CD8-positive, alpha-beta memory T cell (primary cell): ENCODE data around the gene LEP. TPM values are rescaled to one million over a fixed set of nuclear protein-coding genes. Genes with fewer than 3 reads are reported as not detected.
"Not testable (repeated sequence)": the region's sequence is repeated elsewhere in the genome, so short reads cannot be mapped to it uniquely, and the experiment has no call there.

ENCODE experiments used
- CTCF ChIA-PET: fragments of 350-600 bp; sonication (Branson Sonifier 250); formaldehyde crosslinking; loops from one replicate; lab custom pipeline; 2021; ENCODE audit warnings: antibody characterized with exemption; lab: Charles Lee
- POLR2A ChIA-PET: fragments of 350-600 bp; sonication (Branson Sonifier 250); formaldehyde crosslinking; loops from one replicate; lab custom pipeline; 2021; ENCODE audit warnings: antibody characterized with exemption; lab: Charles Lee
- DNase-seq, 5 donors: peaks; one replicate each; pipeline versions ENCODE4 v3.0.0 to v3.0.0-alpha.2; 2020 to 2022; ENCODE audit warnings: mixed read lengths in 1 of 5
- H3K27ac ChIP-seq: one replicate; pipeline ENCODE4 v1.7.0; 2013; ENCODE audit warnings: low read depth, mild to moderate bottlenecking, low read length, moderate library complexity
- H3K27me3 ChIP-seq: 2 replicates; pipeline ENCODE4 v1.7.0; 2013; ENCODE audit warnings: low read length, mild to moderate bottlenecking; ENCODE audit not compliant: insufficient read depth, poor library complexity, severe bottlenecking
- H3K36me3 ChIP-seq: 2 replicates; pipeline ENCODE4 v1.7.0; 2013; ENCODE audit warnings: mild to moderate bottlenecking, low read length, moderate library complexity; ENCODE audit not compliant: insufficient read depth
- H3K4me1 ChIP-seq: 2 replicates; pipeline ENCODE4 v1.7.0; 2013; ENCODE audit warnings: mild to moderate bottlenecking, low read length, moderate library complexity; ENCODE audit not compliant: insufficient read depth
- H3K4me3 ChIP-seq: 2 replicates; pipeline ENCODE4 v1.7.0; 2013; ENCODE audit warnings: mild to moderate bottlenecking, low read length
- H3K9me3 ChIP-seq: 2 replicates; pipeline ENCODE4 v1.7.0; 2013; ENCODE audit warnings: mild to moderate bottlenecking, low read length
- H3K27ac Mint-ChIP-seq, 8 donors: one replicate each; pipeline ENCODE4 v1.8.0; 2020 to 2021; ENCODE audit warnings: mixed read lengths in 8 of 8, mild to moderate bottlenecking in 6 of 8, inconsistent platforms in 3 of 8, moderate library complexity in 3 of 8
- H3K27me3 Mint-ChIP-seq, 2 donors: one replicate each; pipeline ENCODE4 v1.8.0; 2020 to 2021; ENCODE audit warnings: mixed read lengths in 2 of 2, mild to moderate bottlenecking in 1 of 2, moderate library complexity in 1 of 2
- H3K36me3 Mint-ChIP-seq, 3 donors: one replicate each; pipeline ENCODE4 v1.8.0; 2020 to 2021; ENCODE audit warnings: mixed read lengths in 3 of 3, inconsistent platforms in 1 of 3, mild to moderate bottlenecking in 1 of 3
- H3K4me1 Mint-ChIP-seq, 3 donors: one replicate each; pipeline ENCODE4 v1.8.0; 2020 to 2021; ENCODE audit warnings: mixed read lengths in 3 of 3, inconsistent platforms in 1 of 3, mild to moderate bottlenecking in 1 of 3
- H3K4me3 Mint-ChIP-seq, 7 donors: one replicate each; pipeline ENCODE4 v1.8.0; 2020 to 2021; ENCODE audit warnings: mixed read lengths in 7 of 7, mild to moderate bottlenecking in 6 of 7, moderate library complexity in 4 of 7, inconsistent platforms in 2 of 7
- H3K9me3 Mint-ChIP-seq, 5 donors: one replicate each; pipeline ENCODE4 v1.8.0; 2020 to 2022; ENCODE audit warnings: mixed read lengths in 5 of 5, mild to moderate bottlenecking in 3 of 5, moderate library complexity in 2 of 5, inconsistent platforms in 1 of 5
- polyA plus RNA-seq: library from polyadenylated mRNA; unstranded; fragments of 300-500 nt; fragmentation: Illumina TruSeq; gene quantifications from one replicate; pipeline ENCODE4 v1.2.3, GENCODE V29; 2021
- total RNA-seq, 2 experiments: library from RNA; stranded (reverse); gene quantifications; one replicate each; pipeline ENCODE4 v1.2.3, GENCODE V29; 2021

The LEP gene
- total and polyA plus RNA-seq, 3 experiments from 2014 or later: not detected

DNA sequence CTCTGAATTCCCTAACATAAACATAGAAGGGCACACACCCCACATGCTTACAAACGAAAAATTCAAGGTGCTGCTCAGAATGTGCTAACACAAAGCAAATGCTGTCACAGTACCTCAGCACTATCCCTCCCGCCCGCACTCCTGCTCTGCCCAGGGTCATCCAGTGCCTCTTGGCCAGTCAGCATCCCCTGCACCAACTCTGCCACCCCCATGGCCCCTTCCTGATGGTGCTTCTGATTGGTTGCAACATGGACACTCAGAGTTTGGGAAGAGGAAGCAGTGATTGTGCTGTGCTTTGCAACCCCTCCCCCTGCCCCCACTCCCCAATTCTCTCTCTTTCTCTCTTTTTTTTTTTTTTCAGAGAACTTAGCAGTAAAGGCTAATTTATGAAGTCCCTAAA lies 13.8 kb upstream of the LEP start:
- H3K27me3 Mint-ChIP-seq: peaks cover 14 to 25% of the 10 kb centered on the region in 2 donors
- H3K27ac Mint-ChIP-seq: peak overlapping the region in 1 of 8 donors; percentile 41
- H3K36me3 ChIP-seq: no peaks in the 10 kb centered on the region
- no peaks in the 10 kb centered on the region for H3K9me3 Mint-ChIP-seq
- no peak overlapping the region for H3K4me3 Mint-ChIP-seq
- no peak overlapping the region for H3K27ac ChIP-seq
- H3K36me3 Mint-ChIP-seq: no peaks in the 10 kb centered on the region
- no peak for DNase-seq
- ChIA-PET POLR2A (no interaction called here), CTCF (no interaction called here)
- no peaks in the 10 kb centered on the region for H3K27me3 ChIP-seq
- peaks cover 0 to 6% (median 6%) of the 10 kb centered on the region in 3 donors for H3K4me1 Mint-ChIP-seq
- H3K4me1 ChIP-seq: no peaks in the 10 kb centered on the region
- no peak overlapping the region for H3K4me3 ChIP-seq
- H3K9me3 ChIP-seq: no peaks in the 10 kb centered on the region

DNA sequence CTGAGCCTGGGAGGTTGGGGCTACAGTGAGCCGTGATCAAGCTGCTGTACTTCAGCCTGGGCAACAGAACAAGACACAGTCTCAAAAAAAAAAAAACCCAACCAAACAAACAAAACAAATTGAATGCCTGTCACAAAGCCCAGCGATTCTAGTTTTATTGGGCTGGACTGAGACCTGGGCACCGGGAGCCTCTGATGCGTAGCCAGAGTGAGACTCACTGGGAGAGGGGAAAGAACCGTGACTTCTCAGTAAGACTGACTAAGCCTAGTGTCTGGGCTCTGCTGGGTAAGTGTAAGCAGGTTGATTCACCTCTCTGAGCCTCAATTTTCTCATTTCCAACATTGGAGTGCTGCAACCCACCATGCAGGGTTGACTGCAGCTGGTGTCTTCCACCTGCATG lies 10.1 kb upstream of the LEP start:
- no peaks in the 10 kb centered on the region for H3K9me3 ChIP-seq
- no peaks in the 10 kb centered on the region for H3K4me1 ChIP-seq
- H3K4me3 Mint-ChIP-seq: no peak overlapping the region
- H3K9me3 Mint-ChIP-seq: no peaks in the 10 kb centered on the region
- ChIA-PET CTCF (no interaction called here), POLR2A (no interaction called here)
- H3K27ac Mint-ChIP-seq: no peak overlapping the region
- H3K27ac ChIP-seq: no peak overlapping the region
- peaks cover 18 to 26% of the 10 kb centered on the region in 2 donors for H3K27me3 Mint-ChIP-seq
- H3K4me3 ChIP-seq: no peak overlapping the region
- no peak for DNase-seq
- no peaks in the 10 kb centered on the region for H3K27me3 ChIP-seq
- H3K4me1 Mint-ChIP-seq: peaks cover 1 to 2% (median 1%) of the 10 kb centered on the region in 3 donors
- H3K36me3 ChIP-seq: no peaks in the 10 kb centered on the region
- H3K36me3 Mint-ChIP-seq: no peaks in the 10 kb centered on the region

DNA sequence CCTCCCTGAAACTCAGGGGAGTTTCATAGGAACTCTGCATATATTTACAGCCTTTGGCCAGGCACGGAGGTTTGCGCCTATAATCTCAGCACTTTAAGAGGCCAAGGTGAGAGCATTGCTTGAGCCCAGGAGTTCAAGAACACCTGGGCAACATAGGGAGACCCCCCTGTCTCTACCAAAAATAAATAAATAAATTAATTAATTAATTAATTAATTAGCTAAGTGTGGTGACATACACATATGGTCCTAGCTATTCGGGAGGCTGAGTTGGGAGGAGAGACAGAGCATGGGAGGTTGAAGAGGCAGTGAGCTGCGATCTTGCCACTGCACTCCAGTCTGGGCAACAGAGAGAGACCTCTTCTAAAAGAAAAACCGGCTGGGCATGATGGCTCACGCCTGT lies 9.4 kb upstream of the LEP start:
- no peak overlapping the region for H3K4me3 ChIP-seq
- H3K4me3 Mint-ChIP-seq: no peak overlapping the region
- no peak overlapping the region for H3K27ac ChIP-seq
- ChIA-PET CTCF (no interaction called here), POLR2A (no interaction called here)
- no peaks in the 10 kb centered on the region for H3K9me3 ChIP-seq
- H3K36me3 Mint-ChIP-seq: peaks cover 0 to 1% (median 0%) of the 10 kb centered on the region in 3 donors
- peaks cover 17 to 26% of the 10 kb centered on the region in 2 donors for H3K27me3 Mint-ChIP-seq
- no peaks in the 10 kb centered on the region for H3K27me3 ChIP-seq
- H3K36me3 ChIP-seq: no peaks in the 10 kb centered on the region
- H3K27ac Mint-ChIP-seq: no peak overlapping the region
- no peaks in the 10 kb centered on the region for H3K4me1 ChIP-seq
- DNase-seq: no peak
- H3K4me1 Mint-ChIP-seq: peaks cover 7 to 8% (median 7%) of the 10 kb centered on the region in 3 donors
- no peaks in the 10 kb centered on the region for H3K9me3 Mint-ChIP-seq

DNA sequence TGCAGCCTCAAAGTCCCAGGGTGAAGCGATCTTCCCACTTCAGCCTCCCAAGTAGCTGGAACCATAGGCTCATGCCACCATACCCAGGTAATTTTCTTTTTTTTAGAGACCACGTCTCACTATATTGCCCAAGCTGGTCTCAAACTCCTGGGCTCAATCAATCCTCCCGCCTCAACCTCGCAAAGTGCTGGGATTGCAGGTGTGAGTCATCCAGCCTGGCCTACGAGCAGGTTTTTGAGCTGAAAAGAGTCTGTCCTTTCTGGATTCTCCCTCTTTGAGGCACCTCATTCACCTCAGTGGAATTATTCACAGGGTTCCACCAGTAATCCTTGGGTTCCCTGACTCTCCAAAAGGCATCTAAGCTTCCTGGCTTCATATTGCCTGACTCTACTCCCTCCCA lies 7.6 kb upstream of the LEP start:
- no peak overlapping the region for H3K27ac ChIP-seq
- Mint-ChIP-seq H3K4me3 (no peak overlapping the region), H3K27ac (peak overlapping the region in 1 of 8 donors; percentile 14), H3K4me1 (peaks cover 15 to 16% (median 15%) of the 10 kb centered on the region in 3 donors), H3K36me3 (peaks cover 0 to 7% (median 6%) of the 10 kb centered on the region in 3 donors), H3K27me3 (peaks cover 13 to 19% of the 10 kb centered on the region in 2 donors), H3K9me3 (peaks cover 0 to 7% (median 4%) of the 10 kb centered on the region in 5 donors)
- H3K36me3 ChIP-seq: no peaks in the 10 kb centered on the region
- DNase-seq: no peak
- H3K9me3 ChIP-seq: no peaks in the 10 kb centered on the region
- H3K4me3 ChIP-seq: no peak overlapping the region
- no peaks in the 10 kb centered on the region for H3K4me1 ChIP-seq
- CTCF ChIA-PET: interaction anchor here (1.8 kb wide), 1 partner anchor 24 kb away, joined by 8 read pairs; no protein-coding TSS in a partner anchor
- POLR2A ChIA-PET: no interaction called here
- H3K27me3 ChIP-seq: no peaks in the 10 kb centered on the region

DNA sequence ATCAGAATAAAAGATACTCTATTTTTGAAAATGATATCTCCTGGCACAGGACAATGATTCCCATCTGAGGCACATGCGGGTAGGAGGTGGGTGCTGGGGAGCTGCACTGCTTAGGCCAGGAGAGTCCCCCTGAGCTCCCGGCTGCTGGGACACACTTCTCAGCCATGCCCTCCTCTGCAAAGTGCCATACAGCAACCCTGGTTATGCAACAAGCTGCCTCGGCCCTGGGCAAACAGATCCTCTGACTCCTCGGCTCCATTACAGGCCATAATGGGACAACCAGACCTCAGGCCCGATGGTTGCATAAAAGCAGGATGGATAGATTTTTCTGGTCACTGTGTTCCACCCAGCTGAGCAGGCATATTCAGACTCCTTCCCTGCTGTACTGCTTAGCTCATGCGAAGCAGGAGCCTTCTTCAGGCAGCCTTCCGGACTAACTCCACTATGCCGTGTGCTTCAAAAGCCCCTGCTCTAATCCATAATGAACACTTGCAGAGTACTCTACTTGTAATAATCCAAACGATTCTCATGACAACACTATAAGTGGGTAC lies 6.5 kb upstream of the LEP start:
- no peak overlapping the region for H3K4me3 ChIP-seq
- Mint-ChIP-seq H3K4me1 (peaks cover 15 to 16% (median 15%) of the 10 kb centered on the region in 3 donors), H3K36me3 (peaks cover 0 to 16% (median 6%) of the 10 kb centered on the region in 3 donors), H3K27me3 (peaks cover 15 to 17% of the 10 kb centered on the region in 2 donors), H3K9me3 (peaks cover 8 to 17% (median 14%) of the 10 kb centered on the region in 5 donors), H3K4me3 (no peak overlapping the region), H3K27ac (no peak overlapping the region)
- CTCF ChIA-PET: no interaction called here
- POLR2A ChIA-PET: no interaction called here
- no peaks in the 10 kb centered on the region for H3K4me1 ChIP-seq
- H3K27me3 ChIP-seq: no peaks in the 10 kb centered on the region
- no peak for DNase-seq
- no peaks in the 10 kb centered on the region for H3K36me3 ChIP-seq
- no peaks in the 10 kb centered on the region for H3K9me3 ChIP-seq
- H3K27ac ChIP-seq: no peak overlapping the region

DNA sequence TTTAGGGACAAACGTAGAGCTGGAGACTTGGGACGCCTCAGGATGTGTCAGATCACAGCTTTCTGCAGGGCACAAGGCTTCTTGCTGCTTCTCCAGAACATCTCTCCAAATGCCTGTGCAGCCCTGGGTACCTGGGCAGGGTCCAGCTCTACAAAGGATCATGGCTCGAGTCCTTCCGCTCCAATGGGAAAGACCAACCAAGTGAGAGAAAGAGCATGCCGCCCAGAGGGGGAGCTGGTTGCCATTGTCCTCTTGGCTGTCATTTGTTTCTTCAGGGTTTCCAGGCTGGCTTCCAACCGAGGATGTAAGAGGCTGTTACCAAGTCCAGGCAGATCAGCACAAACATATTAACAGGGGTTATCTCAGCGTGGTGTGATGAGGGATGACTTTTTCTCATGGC lies 5.6 kb upstream of the LEP start:
- no peaks in the 10 kb centered on the region for H3K9me3 ChIP-seq
- peaks cover 9 to 24% (median 17%) of the 10 kb centered on the region in 5 donors for H3K9me3 Mint-ChIP-seq
- ChIA-PET CTCF (interaction anchor here (1.0 to 1.4 kb wide), 2 partner anchors 27 to 86 kb away, joined by 4 read pairs; no protein-coding TSS in a partner anchor), POLR2A (no interaction called here)
- H3K4me1 Mint-ChIP-seq: peaks cover 15 to 16% (median 15%) of the 10 kb centered on the region in 3 donors
- H3K4me1 ChIP-seq: no peaks in the 10 kb centered on the region
- H3K27ac Mint-ChIP-seq: no peak overlapping the region
- H3K27me3 ChIP-seq: no peaks in the 10 kb centered on the region
- H3K4me3 Mint-ChIP-seq: no peak overlapping the region
- no peak overlapping the region for H3K4me3 ChIP-seq
- H3K27ac ChIP-seq: no peak overlapping the region
- H3K36me3 Mint-ChIP-seq: peaks cover 0 to 18% (median 6%) of the 10 kb centered on the region in 3 donors
- H3K27me3 Mint-ChIP-seq: peaks cover 13 to 15% of the 10 kb centered on the region in 2 donors
- no peaks in the 10 kb centered on the region for H3K36me3 ChIP-seq
- no peak for DNase-seq

DNA sequence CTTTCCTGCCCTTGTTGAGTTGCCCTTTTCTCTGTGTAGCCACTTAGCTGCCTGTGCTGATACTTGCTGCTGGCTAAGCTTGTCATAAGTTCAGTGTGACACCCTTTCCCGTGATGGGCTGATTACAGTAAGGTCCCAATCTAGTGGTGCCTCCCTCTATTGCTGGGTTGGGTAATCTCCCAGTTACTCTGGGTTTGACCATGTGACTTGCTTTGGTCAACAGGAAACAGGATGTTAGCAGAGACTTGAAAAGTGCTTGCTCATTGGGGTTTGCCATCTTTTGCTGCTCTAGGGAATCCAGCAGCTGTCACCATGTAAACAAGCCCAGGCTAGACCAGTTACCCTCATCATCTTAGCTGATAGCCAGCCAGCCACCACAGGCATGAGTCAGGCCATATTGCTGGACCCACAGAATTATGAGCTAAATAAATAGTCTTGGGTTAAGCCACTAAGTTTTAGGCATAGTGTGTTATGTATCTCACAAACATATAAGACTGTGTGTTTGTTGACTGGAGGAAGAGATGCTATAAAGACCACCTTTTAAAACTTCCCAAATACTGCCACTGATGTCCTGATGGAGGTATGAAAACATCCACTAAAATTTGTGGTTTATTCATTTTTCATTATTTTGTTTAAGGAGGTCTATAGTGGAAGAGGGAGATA lies 4.0 kb upstream of the LEP start:
- Mint-ChIP-seq H3K4me3 (no peak overlapping the region), H3K27me3 (peaks cover 21% of the 10 kb centered on the region in 2 donors), H3K9me3 (peaks cover 12 to 24% (median 17%) of the 10 kb centered on the region in 5 donors), H3K4me1 (peaks cover 15 to 16% (median 15%) of the 10 kb centered on the region in 3 donors), H3K27ac (peak overlapping the region in 4 of 8 donors; percentile 8 to 86 (median 66)), H3K36me3 (peaks cover 0 to 18% (median 6%) of the 10 kb centered on the region in 3 donors)
- Histone ChIP-seq H3K27me3 (no peaks in the 10 kb centered on the region), H3K9me3 (no peaks in the 10 kb centered on the region), H3K27ac (no peak overlapping the region), H3K4me1 (no peaks in the 10 kb centered on the region), H3K4me3 (no peak overlapping the region), H3K36me3 (no peaks in the 10 kb centered on the region)
- POLR2A ChIA-PET: interaction anchor here (0.6 kb wide), 1 partner anchor 233 kb away, joined by 4 read pairs; no protein-coding TSS in a partner anchor
- DNase-seq: peak in 3 of 5 donors; percentile 3 to 50 (median 18)
- CTCF ChIA-PET: interaction anchor here (0.9 to 1.4 kb wide), 2 partner anchors 10 to 29 kb away, joined by 3 to 4 read pairs; no protein-coding TSS in a partner anchor

DNA sequence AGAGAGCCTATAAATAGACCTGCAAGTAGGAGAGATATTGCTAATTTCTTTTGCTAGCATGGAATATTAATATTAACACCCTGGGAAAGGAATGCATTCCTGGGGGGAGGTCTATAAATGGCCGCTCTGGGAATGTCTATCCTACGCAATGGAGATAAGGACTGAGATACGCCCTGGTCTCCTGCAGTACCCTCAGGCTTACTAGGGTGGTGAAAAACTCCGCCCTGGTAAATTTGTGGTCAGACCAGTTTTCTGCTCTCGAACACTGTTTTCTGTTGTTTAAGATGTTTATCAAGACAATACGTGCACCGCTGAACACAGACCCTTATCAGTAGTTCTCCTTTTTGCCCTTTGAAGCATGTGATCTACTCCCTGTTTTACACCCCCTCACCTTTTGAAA lies 1.9 kb upstream of the LEP start:
- H3K4me1 Mint-ChIP-seq: peaks cover 15 to 16% (median 15%) of the 10 kb centered on the region in 3 donors
- peaks cover 0 to 18% (median 6%) of the 10 kb centered on the region in 3 donors for H3K36me3 Mint-ChIP-seq
- H3K27me3 ChIP-seq, POLR2A ChIA-PET, H3K27ac ChIP-seq, H3K36me3 ChIP-seq, CTCF ChIA-PET, H3K9me3 ChIP-seq, H3K4me3 Mint-ChIP-seq, H3K4me1 ChIP-seq, H3K27ac Mint-ChIP-seq, DNase-seq, H3K4me3 ChIP-seq: not testable (repeated sequence)
- H3K27me3 Mint-ChIP-seq: peaks cover 18 to 31% of the 10 kb centered on the region in 2 donors
- H3K9me3 Mint-ChIP-seq: peaks cover 12 to 24% (median 17%) of the 10 kb centered on the region in 5 donors
